GM12878 (cell line): ENCODE data around the gene ALDH1A1. TPM values are rescaled to one million over a fixed set of nuclear protein-coding genes. Genes with fewer than 3 reads are reported as not detected.

Experiments used
- ATAC-seq: fragments of 200-7000 bp; cut with Tn5 transposase; 3 replicates; pipeline ENCODE4 v1.9.1; 2020; ENCODE audit warnings: mild to moderate bottlenecking, moderate library complexity
- BruUV-seq: library from RNA; stranded (reverse); fragments of 400-500 nt; replicated peaks from 2 replicates; lab custom pipeline; 2021; lab: Mats Ljungman, UMichigan
- CTCF ChIA-PET: fragments of 300-600 bp; sonication (Branson Sonifier 250); formaldehyde crosslinking; extraction: SDS; loops from one replicate; lab custom pipeline; 2021; ENCODE audit warnings: inconsistent platforms; lab: Yijun Ruan, JAX
- POLR2A ChIA-PET: fragments of 350-600 bp; formaldehyde crosslinking; extraction: SDS; loops from one replicate; lab custom pipeline; 2021; ENCODE audit warnings: inconsistent platforms; lab: Charles Lee
- RAD21 ChIA-PET: fragments of 300-600 bp; sonication (Branson Sonifier 250); formaldehyde crosslinking; loops from one replicate; lab custom pipeline; 2023; ENCODE audit warnings: antibody characterized with exemption; ENCODE audit not compliant: unreplicated experiment; lab: Charles Lee
- SMC1A ChIA-PET: fragments of 300-600 bp; sonication (Branson Sonifier 250); formaldehyde crosslinking; loops from one replicate; lab custom pipeline; 2023; ENCODE audit not compliant: unreplicated experiment, uncharacterized antibody; lab: Charles Lee
- DNase-seq: peaks from one replicate; pipeline ENCODE4 v3.0.0-alpha.2; 2011; ENCODE audit warnings: low read depth, low spot score
- FAIRE-seq: peaks from 3 replicates; lab custom pipeline; 2011; peaks lifted over from hg19 to GRCh38; lab: Jason Lieb, UNC
- H2AFZ ChIP-seq: 2 replicates; pipeline ENCODE4 v1.6.0; 2011; ENCODE audit warnings: low read depth, low read length, control low read depth; ENCODE audit not compliant: control insufficient read depth
- H3K27ac ChIP-seq: 2 replicates; pipeline ENCODE4 v1.5.1; 2011; ENCODE audit warnings: control low read depth; ENCODE audit not compliant: control insufficient read depth, insufficient read depth
- H3K27me3 ChIP-seq, 2 experiments: replicated peaks in 1 of 2; 2 replicates each; pipeline versions ENCODE4 v1.6.0 to v1.6.1; 2011; ENCODE audit warnings: low read length in 1 of 2; ENCODE audit not compliant: control insufficient read depth in 2 of 2, insufficient read depth in 2 of 2
- H3K36me3 ChIP-seq, 2 experiments: 2 replicates each; pipeline ENCODE4 v1.5.1; 2011; ENCODE audit warnings: low read length in 1 of 2; ENCODE audit not compliant: control insufficient read depth in 2 of 2, insufficient read depth in 2 of 2
- H3K4me1 ChIP-seq: 2 replicates; pipeline ENCODE4 v1.6.1; 2011; ENCODE audit warnings: mild to moderate bottlenecking, low read length, moderate library complexity, mixed read lengths; ENCODE audit not compliant: control insufficient read depth, insufficient read depth
- H3K4me2 ChIP-seq: 2 replicates; pipeline ENCODE4 v1.6.0; 2011; ENCODE audit warnings: control low read depth; ENCODE audit not compliant: control insufficient read depth, insufficient read depth
- H3K4me3 ChIP-seq: fragments of 200-600 bp; sonication (generic); 2 replicates; pipeline ENCODE4 v1.5.1; 2016
- H3K79me2 ChIP-seq: 2 replicates; pipeline ENCODE4 v1.6.0; 2011; ENCODE audit warnings: low read length; ENCODE audit not compliant: control insufficient read depth, insufficient read depth
- H3K9ac ChIP-seq: 2 replicates; pipeline ENCODE4 v1.8.0; 2011; ENCODE audit warnings: low read length, control low read depth, mixed read lengths; ENCODE audit not compliant: control insufficient read depth, insufficient read depth
- H3K9me3 ChIP-seq: replicated peaks from 3 replicates; pipeline ENCODE4 v1.5.1; 2011; ENCODE audit warnings: mild to moderate bottlenecking, low read length; ENCODE audit not compliant: control insufficient read depth, insufficient read depth
- H4K20me1 ChIP-seq: 2 replicates; pipeline ENCODE4 v1.6.0; 2011; ENCODE audit not compliant: control insufficient read depth, insufficient read depth
- BMI1 ChIP-seq: fragments of 450-650 bp; IDR thresholded peaks from 2 replicates; pipeline ENCODE4 v1.6.1; 2016; ENCODE audit warnings: mild to moderate bottlenecking, moderate library complexity, borderline replicate concordance
- FOS ChIP-seq: IDR thresholded peaks from 3 replicates; pipeline ENCODE4 v1.6.1; 2011; ENCODE audit warnings: borderline replicate concordance; ENCODE audit not compliant: insufficient read length; ENCODE audit errors: extremely low read depth
- HDGF ChIP-seq: fragments of 450-650 bp; IDR thresholded peaks from 2 replicates; pipeline ENCODE4 v1.6.1; 2016; ENCODE audit warnings: antibody characterized with exemption
- LARP7 ChIP-seq: fragments of 450-650 bp; IDR thresholded peaks from 2 replicates; pipeline ENCODE4 v1.6.1; 2017; ENCODE audit warnings: mild to moderate bottlenecking
- NBN ChIP-seq: fragments of 450-650 bp; IDR thresholded peaks from 2 replicates; pipeline ENCODE4 v1.6.1; 2016
- NFXL1 ChIP-seq: fragments of 450-650 bp; IDR thresholded peaks from 2 replicates; pipeline ENCODE4 v1.6.1; 2017; ENCODE audit warnings: antibody characterized with exemption, mild to moderate bottlenecking, borderline replicate concordance
- NFYB ChIP-seq: IDR thresholded peaks from 2 replicates; pipeline ENCODE4 v1.6.1; 2011; ENCODE audit warnings: low read depth, mild to moderate bottlenecking, low read length, improper control_type of control experiment, moderate library complexity; ENCODE audit not compliant: insufficient read depth
- POU2F2 ChIP-seq: IDR thresholded peaks from 3 replicates; pipeline ENCODE4 v1.6.1; 2011; ENCODE audit warnings: low read depth, mild to moderate bottlenecking, low read length, borderline replicate concordance
- RBBP5 ChIP-seq: fragments of 200-600 bp; sonication (generic); conservative IDR thresholded peaks from 2 replicates; pipeline ENCODE4 v1.6.1; 2016
- RUNX3 ChIP-seq: IDR thresholded peaks from 2 replicates; pipeline ENCODE4 v1.6.1; 2012; ENCODE audit warnings: low read length, inconsistent platforms
- YY1 ChIP-seq: IDR thresholded peaks from 2 replicates; pipeline ENCODE4 v1.6.1; 2011; ENCODE audit warnings: low read depth, mild to moderate bottlenecking, low read length
- ZNF622 ChIP-seq: fragments of 450-650 bp; IDR thresholded peaks from 2 replicates; pipeline ENCODE4 v1.6.1; 2017; ENCODE audit warnings: mild to moderate bottlenecking, inconsistent platforms
- ZSCAN29 ChIP-seq: fragments of 450-650 bp; IDR thresholded peaks from 2 replicates; pipeline ENCODE4 v1.6.1; 2017; ENCODE audit warnings: mild to moderate bottlenecking, moderate library complexity
- WGBS: methylation state at CpG from one replicate; pipeline ENCODE4 v1.1.6; 2016; ENCODE audit warnings: low lambda C conversion rate; ENCODE audit not compliant: insufficient replicate concordance, insufficient coverage; ENCODE audit errors: missing lambda C conversion rate; 5-methylcytosine and 5-hydroxymethylcytosine counted together
- in situ Hi-C: fragments of 300-500 bp; cut with MboI; formaldehyde crosslinking; loops from 9 replicates; pipeline ENCODE4 v1.14.3; 2018; ENCODE audit warnings: mixed read lengths
- intact Hi-C: fragments of 100-400 bp; cut with micrococcal nuclease; formaldehyde crosslinking; loops from one replicate; pipeline ENCODE4 v1.14.2; 2022; ENCODE audit not compliant: unreplicated experiment
- polyA plus RNA-seq, 11 experiments: library from polyadenylated mRNA; depleted of rRNA in 4 of 11; unstranded in 6 of 11; stranded (reverse) in 5 of 11; fragments of >200 nt; fragmentation: Nextera tagmentation in 4 of 11; fragmentation: Illumina TruSeq in 1 of 11; extraction: Ambion mirVana in 4 of 11; extraction: Trizol in 1 of 11; gene quantifications; 1 replicate in 1 of 11; 2 replicates in 10 of 11; pipeline versions ENCODE4 v1.2.1 to v1.2.3, GENCODE V29; 2011 to 2016; ENCODE audit warnings: inconsistent platforms in 2 of 11, missing spikeins in 2 of 11, low read depth in 1 of 11
- total RNA-seq, 4 experiments: library from RNA; depleted of rRNA in 3 of 4; stranded (reverse); fragments of >200 nt in 3 of 4; fragmentation: Illumina TruSeq in 1 of 4; extraction: Trizol in 1 of 4; gene quantifications; 2 replicates each; pipeline versions ENCODE4 v1.2.1 to v1.2.3, GENCODE V29; 2013 to 2021
- TF ChIP-seq, protein P1 (sequence below): fragments of 450-650 bp; formaldehyde crosslinking; IDR thresholded peaks from 2 replicates; pipeline ENCODE4 v1.4.0; 2022; ENCODE audit warnings: mild to moderate bottlenecking, moderate library complexity

The ALDH1A1 gene
- total and polyA plus RNA-seq, 10 of the 15 experiments (the other 5 are each of a cell fraction or from before 2014, with no cell fraction given), result 0.03 to 0.54 TPM; not detected in 8

DNA sequence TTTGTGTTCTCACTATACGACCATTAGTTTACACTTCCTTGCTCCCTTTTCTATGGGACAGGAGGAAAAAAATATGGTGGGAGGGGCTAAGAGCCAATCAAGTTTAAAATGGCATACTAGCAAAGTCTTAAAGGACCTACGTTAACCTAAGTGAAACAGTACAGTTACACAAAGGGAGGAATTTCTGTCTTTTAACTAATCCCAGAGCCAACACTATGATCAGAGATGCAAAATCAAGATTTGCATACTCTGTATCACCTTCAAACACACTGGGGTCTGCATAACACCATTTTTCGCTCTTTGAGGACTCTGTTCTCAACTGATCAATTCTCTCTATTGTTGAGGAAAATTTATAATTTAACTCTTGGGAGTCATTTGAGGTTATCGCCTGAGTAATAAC lies 49.8 kb downstream of the ALDH1A1 start:
- FAIRE-seq, result no peak
- SMC1A ChIA-PET, result no interaction called here
- no peak for DNase-seq
- RAD21 ChIA-PET, result no interaction called here
- CTCF ChIA-PET, result no interaction called here
- Histone ChIP-seq H4K20me1 (no peaks in the 10 kb centered on the region), H3K79me2 (no peaks in the 10 kb centered on the region), H3K9me3 (no peaks in the 10 kb centered on the region), H3K4me3 (no peak overlapping the region), H3K4me2 (no peak overlapping the region), H3K9ac (no peak overlapping the region)
- in situ Hi-C loops (loop anchor here (5.0 kb wide), 1 partner anchor 49 kb away; the partner anchor contains the start of gene ALDH1A1), intact Hi-C loops (no loop called here)
- ATAC-seq, result no peak
- no TSS peak for BruUV-seq
- POLR2A ChIA-PET, result no interaction called here
- TF ChIP-seq BMI1, result no peak
- no peak for TF ChIP-seq POU2F2
- no peak for TF ChIP-seq YY1
- TF ChIP-seq ZNF622, result no peak
- no peak for TF ChIP-seq ZSCAN29
- no peak for TF ChIP-seq NFXL1
- no peak for TF ChIP-seq RBBP5
- TF ChIP-seq, all 136 proteins: peak for 0
- Histone ChIP-seq H3K36me3 (no peaks in the 10 kb centered on the region), H3K27me3 (no peaks in the 10 kb centered on the region; a peak in 1 of 4 replicates), H3K4me1 (no peaks in the 10 kb centered on the region), H2AFZ (no peak overlapping the region), H3K27ac (no peak overlapping the region)
- WGBS, result 21% methylated on average over 4 of the region's 4 CpGs

- Histone ChIP-seq H3K27ac (no peak overlapping the region), H3K9me3 (no peaks in the 10 kb centered on the region), H3K27me3 (no peaks in the 10 kb centered on the region; a peak in 1 of 4 replicates), H3K36me3 (no peaks in the 10 kb centered on the region), H3K4me1 (no peaks in the 10 kb centered on the region), H2AFZ (no peak overlapping the region), H3K4me2 (no peak overlapping the region), H3K79me2 (no peaks in the 10 kb centered on the region), H3K9ac (no peak overlapping the region), H3K4me3 (no peak overlapping the region), H4K20me1 (no peaks in the 10 kb centered on the region)
- in situ Hi-C loops, result loop anchor here (5.0 kb wide), 1 partner anchor 50 kb away; the partner anchor contains the start of gene ALDH1A1
- DNase-seq (no peak), FAIRE-seq (no peak), ATAC-seq (no peak)
- ChIA-PET SMC1A (interaction anchor here (0.5 kb wide), 1 partner anchor 430 kb away, joined by 3 read pairs; no protein-coding TSS in a partner anchor), RAD21 (no interaction called here), POLR2A (no interaction called here), CTCF (interaction anchor here (1.2 kb wide), 1 partner anchor 863 kb away, joined by 3 read pairs; no protein-coding TSS in a partner anchor)
- intact Hi-C loops, result no loop called here
- 11% methylated on average over 1 of the region's 1 CpG for WGBS
- BruUV-seq, result no TSS peak
- no peak for TF ChIP-seq LARP7
- TF ChIP-seq, protein P1, sequence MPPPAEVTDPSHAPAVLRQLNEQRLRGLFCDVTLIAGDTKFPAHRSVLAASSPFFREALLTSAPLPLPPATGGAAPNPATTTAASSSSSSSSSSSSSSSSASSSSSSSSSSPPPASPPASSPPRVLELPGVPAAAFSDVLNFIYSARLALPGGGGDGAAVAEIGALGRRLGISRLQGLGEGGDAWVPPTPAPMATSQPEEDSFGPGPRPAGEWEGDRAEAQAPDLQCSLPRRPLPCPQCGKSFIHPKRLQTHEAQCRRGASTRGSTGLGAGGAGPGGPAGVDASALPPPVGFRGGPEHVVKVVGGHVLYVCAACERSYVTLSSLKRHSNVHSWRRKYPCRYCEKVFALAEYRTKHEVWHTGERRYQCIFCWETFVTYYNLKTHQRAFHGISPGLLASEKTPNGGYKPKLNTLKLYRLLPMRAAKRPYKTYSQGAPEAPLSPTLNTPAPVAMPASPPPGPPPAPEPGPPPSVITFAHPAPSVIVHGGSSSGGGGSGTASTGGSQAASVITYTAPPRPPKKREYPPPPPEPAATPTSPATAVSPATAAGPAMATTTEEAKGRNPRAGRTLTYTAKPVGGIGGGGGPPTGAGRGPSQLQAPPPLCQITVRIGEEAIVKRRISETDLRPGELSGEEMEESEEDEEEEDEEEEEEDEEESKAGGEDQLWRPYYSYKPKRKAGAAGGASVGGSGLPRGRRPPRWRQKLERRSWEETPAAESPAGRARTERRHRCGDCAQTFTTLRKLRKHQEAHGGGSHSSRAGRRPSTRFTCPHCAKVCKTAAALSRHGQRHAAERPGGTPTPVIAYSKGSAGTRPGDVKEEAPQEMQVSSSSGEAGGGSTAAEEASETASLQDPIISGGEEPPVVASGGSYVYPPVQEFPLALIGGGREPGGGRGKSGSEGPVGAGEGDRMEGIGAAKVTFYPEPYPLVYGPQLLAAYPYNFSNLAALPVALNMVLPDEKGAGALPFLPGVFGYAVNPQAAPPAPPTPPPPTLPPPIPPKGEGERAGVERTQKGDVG (CRISPR knock-in tag), result no peak
- TF ChIP-seq NFYB, result no peak
- TF ChIP-seq RUNX3, result no peak
- no peak for TF ChIP-seq NBN
- no peak for TF ChIP-seq FOS
- TF ChIP-seq HDGF, result no peak
- no peak for TF ChIP-seq POU2F2
Measured at GRCh38 chr9:72902268-72902667, 50.6 kb downstream of the ALDH1A1 start.
